GM23338 (cell line): ENCODE data around the gene DNTTIP2.
"Not testable (repeated sequence)": the region's sequence is repeated elsewhere in the genome, so short reads cannot be mapped to it uniquely, and the experiment has no call there.

Experiments
- EZH2 ChIP-seq: fragments of 200-600 bp; sonication (generic); IDR thresholded peaks from one replicate; pipeline ENCODE4 v1.8.0; 2017; ENCODE audit warnings: antibody characterized with exemption, mild to moderate bottlenecking, low read depth; ENCODE audit not compliant: unreplicated experiment
- EZH2phosphoT487 ChIP-seq: fragments of 200-600 bp; sonication (generic); IDR thresholded peaks from one replicate; pipeline ENCODE4 v1.8.1; 2018; ENCODE audit warnings: antibody characterized with exemption; ENCODE audit not compliant: unreplicated experiment
- POLR2AphosphoS5 ChIP-seq: IDR thresholded peaks from 2 replicates; pipeline ENCODE4 v1.6.1; 2016; ENCODE audit warnings: antibody characterized with exemption, low read depth
- REST ChIP-seq: IDR thresholded peaks from one replicate; pipeline ENCODE4 v1.6.1; 2018; ENCODE audit warnings: antibody characterized with exemption; ENCODE audit not compliant: unreplicated experiment
- ZNF114 ChIP-seq: fragments of 250-450 bp; sonication (Bioruptor Pico); IDR thresholded peaks from 2 replicates; pipeline ENCODE4 v1.5.0; 2020; ENCODE audit warnings: mild to moderate bottlenecking, moderate library complexity
- TF ChIP-seq, protein P1 (sequence below), 2 experiments: fragments of 200-600 bp in 1 of 2; sonication (generic) in 1 of 2; conservative IDR thresholded peaks; 2 replicates each; pipeline versions ENCODE4 v1.5.1 to v1.6.1; 2016 to 2017; ENCODE audit warnings: antibody characterized with exemption in 2 of 2, low read depth in 2 of 2, mild to moderate bottlenecking in 2 of 2, moderate library complexity in 1 of 2

DNA sequence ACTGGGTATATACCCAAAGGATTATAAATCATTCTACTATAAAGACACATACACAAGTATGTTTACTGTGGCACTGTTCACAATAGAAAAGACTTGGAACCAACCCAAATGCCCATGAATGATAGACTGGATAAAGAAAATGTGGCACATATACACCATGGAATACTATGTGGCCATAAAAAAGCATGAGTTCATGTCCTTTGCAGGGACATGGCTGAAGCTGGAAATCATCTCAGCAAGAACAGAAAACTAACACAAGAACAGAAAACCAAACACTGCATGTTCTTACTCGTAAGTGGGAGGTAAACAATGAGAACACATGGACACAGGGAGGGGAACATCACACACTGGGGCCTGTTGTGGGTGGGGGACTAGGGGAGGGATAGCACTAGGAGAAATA is 10.5 kb downstream of the DNTTIP2 start:
- TF ChIP-seq, protein P1, sequence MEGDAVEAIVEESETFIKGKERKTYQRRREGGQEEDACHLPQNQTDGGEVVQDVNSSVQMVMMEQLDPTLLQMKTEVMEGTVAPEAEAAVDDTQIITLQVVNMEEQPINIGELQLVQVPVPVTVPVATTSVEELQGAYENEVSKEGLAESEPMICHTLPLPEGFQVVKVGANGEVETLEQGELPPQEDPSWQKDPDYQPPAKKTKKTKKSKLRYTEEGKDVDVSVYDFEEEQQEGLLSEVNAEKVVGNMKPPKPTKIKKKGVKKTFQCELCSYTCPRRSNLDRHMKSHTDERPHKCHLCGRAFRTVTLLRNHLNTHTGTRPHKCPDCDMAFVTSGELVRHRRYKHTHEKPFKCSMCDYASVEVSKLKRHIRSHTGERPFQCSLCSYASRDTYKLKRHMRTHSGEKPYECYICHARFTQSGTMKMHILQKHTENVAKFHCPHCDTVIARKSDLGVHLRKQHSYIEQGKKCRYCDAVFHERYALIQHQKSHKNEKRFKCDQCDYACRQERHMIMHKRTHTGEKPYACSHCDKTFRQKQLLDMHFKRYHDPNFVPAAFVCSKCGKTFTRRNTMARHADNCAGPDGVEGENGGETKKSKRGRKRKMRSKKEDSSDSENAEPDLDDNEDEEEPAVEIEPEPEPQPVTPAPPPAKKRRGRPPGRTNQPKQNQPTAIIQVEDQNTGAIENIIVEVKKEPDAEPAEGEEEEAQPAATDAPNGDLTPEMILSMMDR (conservative IDR thresholded peaks at IDR 0.05; ENCODE audit: low read depth in 2 of 2) = not testable (repeated sequence)
- not testable (repeated sequence) for TF ChIP-seq EZH2phosphoT487; POLR2AphosphoS5; EZH2; ZNF114 (CRISPR knock-in tag); REST
